Fibroblast of lung (primary cell): Measurements from ENCODE around the gene CMBL. TPM values are rescaled to one million over a fixed set of nuclear protein-coding genes. Genes with fewer than 3 reads are reported as not detected.

Experiments used
- DNase-seq, 2 donors: peaks; one replicate each; pipeline versions ENCODE4 v3.0.0 to v3.0.0-alpha.2; 2010; ENCODE audit warnings: low read depth in 2 of 2
- H2AFZ ChIP-seq: 2 replicates; pipeline ENCODE4 v1.5.1; 2012; ENCODE audit warnings: low read length, control low read depth, inconsistent platforms
- H3K27ac ChIP-seq: 2 replicates; pipeline ENCODE4 v1.5.1; 2011; ENCODE audit warnings: low read length, control low read depth; ENCODE audit not compliant: insufficient read depth
- H3K27me3 ChIP-seq: 2 replicates; pipeline ENCODE4 v1.5.1; 2011; ENCODE audit warnings: mild to moderate bottlenecking, low read length; ENCODE audit not compliant: control insufficient read depth, insufficient read depth
- H3K36me3 ChIP-seq: 2 replicates; pipeline ENCODE4 v1.5.1; 2011; ENCODE audit warnings: low read length; ENCODE audit not compliant: control insufficient read depth, insufficient read depth
- H3K4me1 ChIP-seq: 2 replicates; pipeline ENCODE4 v1.5.1; 2011; ENCODE audit warnings: low read length; ENCODE audit not compliant: control insufficient read depth, insufficient read depth; ENCODE audit errors: extremely low read depth
- H3K4me2 ChIP-seq: 2 replicates; pipeline ENCODE4 v1.5.1; 2011; ENCODE audit warnings: low read length, control low read depth; ENCODE audit not compliant: insufficient read depth; ENCODE audit errors: extremely low read depth
- H3K4me3 ChIP-seq, 4 experiments: fragments of 200-600 bp in 1 of 4; sonication (generic) in 1 of 4; replicated peaks in 1 of 4; 2 replicates each; pipeline ENCODE4 v1.5.1; 2011 to 2016; ENCODE audit warnings: low read length in 4 of 4, low read depth in 3 of 4, mild to moderate bottlenecking in 3 of 4, control low read depth in 2 of 4, inconsistent platforms in 1 of 4, mixed read lengths in 1 of 4; ENCODE audit not compliant: insufficient read depth in 1 of 4; ENCODE audit errors: control extremely low read depth in 1 of 4
- H3K79me2 ChIP-seq: 2 replicates; pipeline ENCODE4 v1.5.1; 2012; ENCODE audit warnings: mild to moderate bottlenecking, low read length, inconsistent platforms; ENCODE audit not compliant: control insufficient read depth, insufficient read depth
- H3K9ac ChIP-seq: 2 replicates; pipeline ENCODE4 v1.5.1; 2011; ENCODE audit warnings: mild to moderate bottlenecking, low read length, control low read depth; ENCODE audit not compliant: insufficient read depth
- H3K9me3 ChIP-seq: 2 replicates; pipeline ENCODE4 v1.5.1; 2012; ENCODE audit warnings: low read depth, low read length; ENCODE audit not compliant: control insufficient read depth, insufficient read depth
- H4K20me1 ChIP-seq: 2 replicates; pipeline ENCODE4 v1.5.1; 2011; ENCODE audit warnings: low read length; ENCODE audit not compliant: control insufficient read depth, insufficient read depth; ENCODE audit errors: extremely low read depth
- CTCF ChIP-seq, 2 donors: IDR thresholded peaks in 1 of 2; conservative IDR thresholded peaks in 1 of 2; 1 replicate in 1 of 2; 2 replicates in 1 of 2; pipeline ENCODE4 v1.5.1; 2011 to 2012; ENCODE audit warnings: low read length in 2 of 2, control low read depth in 1 of 2, inconsistent platforms in 1 of 2, low read depth in 1 of 2, mild to moderate bottlenecking in 1 of 2
- EZH2 ChIP-seq: IDR thresholded peaks from 2 replicates; pipeline ENCODE4 v1.5.1; 2012; ENCODE audit warnings: low read length, control low read depth, mild to moderate bottlenecking; ENCODE audit errors: missing control alignments
- polyA plus RNA-seq, 2 donors: library from polyadenylated mRNA; depleted of rRNA in 1 of 2; stranded (reverse) in 1 of 2; unstranded in 1 of 2; fragments of >200 nt; gene quantifications; 2 replicates each; pipeline ENCODE4 v1.2.1, GENCODE V29; 2011 to 2012; ENCODE audit warnings: missing spikeins in 1 of 2
- total RNA-seq: library from RNA; depleted of rRNA; stranded (reverse); fragments of >200 nt; gene quantifications from 2 replicates; pipeline ENCODE4 v1.2.1, GENCODE V29; 2014

Gene CMBL
- total and polyA plus RNA-seq, 2 donors (not counting 1 experiment from before 2014, with no cell fraction given): 18.6 to 20.8 TPM

GRCh38 chr5:10300246-10300645 lies 7.5 kb downstream of the CMBL start:
- no peak overlapping the region for H2AFZ ChIP-seq
- no peak overlapping the region for H3K4me2 ChIP-seq
- TF ChIP-seq CTCF (conservative IDR thresholded peaks at IDR 0.05 in 1 of 2, IDR thresholded peaks at IDR 0.05 in 1 of 2; ENCODE audit: low read depth in 1 of 2, low read length in 2 of 2): no peak
- no peak for TF ChIP-seq EZH2

GRCh38 chr5:10297646-10298204 lies 10.0 kb downstream of the CMBL start:
- Histone ChIP-seq H3K36me3 (no peaks in the 10 kb centered on the region), H3K27me3 (no peaks in the 10 kb centered on the region), H4K20me1 (no peaks in the 10 kb centered on the region), H3K27ac (no peak overlapping the region), H3K4me1 (no peaks in the 10 kb centered on the region), H2AFZ (no peak overlapping the region), H3K9ac (no peak overlapping the region), H3K4me3 (no peak overlapping the region), H3K79me2 (no peaks in the 10 kb centered on the region), H3K4me2 (no peak overlapping the region), H3K9me3 (no peaks in the 10 kb centered on the region)
- no peak for TF ChIP-seq CTCF (conservative IDR thresholded peaks at IDR 0.05 in 1 of 2, IDR thresholded peaks at IDR 0.05 in 1 of 2; ENCODE audit: low read depth in 1 of 2, low read length in 2 of 2)
- TF ChIP-seq EZH2: no peak
- DNase-seq: no peak

More at GRCh38 chr5:10300246-10300645, 7.5 kb downstream of the CMBL start:
- no peak overlapping the region for H3K27ac ChIP-seq
- H3K4me3 ChIP-seq: no peak overlapping the region
- no peaks in the 10 kb centered on the region for H3K79me2 ChIP-seq
- no peaks in the 10 kb centered on the region for H3K4me1 ChIP-seq
- H3K9me3 ChIP-seq: no peaks in the 10 kb centered on the region
- no peaks in the 10 kb centered on the region for H4K20me1 ChIP-seq
- H3K27me3 ChIP-seq: no peaks in the 10 kb centered on the region
- no peak overlapping the region for H3K9ac ChIP-seq
- H3K36me3 ChIP-seq: no peaks in the 10 kb centered on the region
- DNase-seq: no peak

- no peaks in the 10 kb centered on the region for H4K20me1 ChIP-seq
- no peak overlapping the region for H3K4me3 ChIP-seq
- H3K79me2 ChIP-seq: no peaks in the 10 kb centered on the region
- no peak overlapping the region for H2AFZ ChIP-seq
- no peaks in the 10 kb centered on the region for H3K36me3 ChIP-seq
- TF ChIP-seq CTCF (conservative IDR thresholded peaks at IDR 0.05 in 1 of 2, IDR thresholded peaks at IDR 0.05 in 1 of 2; ENCODE audit: low read depth in 1 of 2, low read length in 2 of 2) (no peak), EZH2 (no peak)
- no peak for DNase-seq
- H3K9me3 ChIP-seq: no peaks in the 10 kb centered on the region
- H3K4me2 ChIP-seq: no peak overlapping the region
- no peak overlapping the region for H3K27ac ChIP-seq
- H3K9ac ChIP-seq: no peak overlapping the region
- no peaks in the 10 kb centered on the region for H3K4me1 ChIP-seq
- no peaks in the 10 kb centered on the region for H3K27me3 ChIP-seq
Measured at GRCh38 chr5:10295619-10296326, 11.9 kb downstream of the CMBL start.
